UCSD-AML1 (cell line): Measurements from ENCODE around the gene LMO7.

Source experiments
- DNase-seq: peaks from one replicate; lab custom pipeline; 2025; ENCODE audit not compliant: unreplicated experiment; lab: John Stamatoyannopoulos, UW

The LMO7 gene

DNA sequence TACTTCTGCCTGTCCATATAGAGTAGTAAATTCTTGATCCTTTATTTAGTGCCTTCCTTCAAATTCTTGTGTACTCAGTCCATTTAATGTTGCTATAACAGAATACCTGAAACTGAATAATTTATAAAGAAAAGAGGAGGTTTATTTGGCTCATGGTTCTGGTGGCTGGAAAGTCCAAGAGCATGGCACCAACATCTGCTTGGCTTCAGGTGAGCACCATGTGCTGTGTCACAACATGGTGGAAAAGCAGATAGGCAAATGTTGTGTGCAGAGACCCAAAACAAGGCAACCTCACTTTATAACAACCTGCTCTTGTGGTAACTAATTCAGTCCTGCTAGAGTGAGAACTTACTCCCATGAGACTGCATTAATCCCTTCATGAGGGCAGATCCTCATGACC, 195.3 kb downstream of the LMO7 start:
- DNase-seq = no peak

DNA sequence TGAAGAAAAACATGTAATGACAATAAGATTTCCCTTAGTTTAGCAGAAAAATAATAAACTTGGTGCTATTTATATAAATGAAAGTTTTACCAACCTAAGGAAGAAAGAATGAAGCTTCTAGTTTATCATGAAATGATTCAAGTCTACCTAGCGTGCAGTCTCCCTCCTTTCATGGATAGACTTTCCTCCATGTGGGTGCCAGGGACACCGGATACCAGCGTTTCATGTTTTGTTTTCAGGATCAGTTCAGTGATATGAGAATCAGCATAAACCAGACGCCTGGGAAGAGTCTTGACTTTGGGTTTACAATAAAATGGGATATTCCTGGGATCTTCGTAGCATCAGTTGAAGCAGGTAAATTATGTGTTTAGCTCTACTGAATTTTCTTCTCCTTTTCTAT, 196.7 kb downstream of the LMO7 start:
- no peak for DNase-seq

DNA sequence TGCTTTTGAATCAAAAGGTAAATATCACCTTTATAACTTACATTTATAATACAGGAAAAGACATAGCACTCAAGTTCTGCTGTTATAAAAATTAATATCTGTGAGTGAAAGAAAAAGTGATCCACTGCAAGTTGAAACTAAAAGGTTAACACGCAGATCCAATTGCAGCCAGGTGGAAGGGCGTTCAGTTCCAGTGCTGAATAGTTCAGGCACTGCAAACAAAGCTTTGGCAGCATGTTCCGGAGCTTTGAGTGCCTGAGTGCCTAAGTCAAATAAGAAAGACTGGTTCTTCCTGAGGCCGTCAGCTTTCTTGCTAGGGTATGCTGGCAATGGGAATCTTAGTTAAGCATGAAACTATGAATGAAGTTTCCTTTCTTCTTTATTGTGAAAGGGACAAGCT, 200.3 kb downstream of the LMO7 start:
- no peak for DNase-seq

DNA sequence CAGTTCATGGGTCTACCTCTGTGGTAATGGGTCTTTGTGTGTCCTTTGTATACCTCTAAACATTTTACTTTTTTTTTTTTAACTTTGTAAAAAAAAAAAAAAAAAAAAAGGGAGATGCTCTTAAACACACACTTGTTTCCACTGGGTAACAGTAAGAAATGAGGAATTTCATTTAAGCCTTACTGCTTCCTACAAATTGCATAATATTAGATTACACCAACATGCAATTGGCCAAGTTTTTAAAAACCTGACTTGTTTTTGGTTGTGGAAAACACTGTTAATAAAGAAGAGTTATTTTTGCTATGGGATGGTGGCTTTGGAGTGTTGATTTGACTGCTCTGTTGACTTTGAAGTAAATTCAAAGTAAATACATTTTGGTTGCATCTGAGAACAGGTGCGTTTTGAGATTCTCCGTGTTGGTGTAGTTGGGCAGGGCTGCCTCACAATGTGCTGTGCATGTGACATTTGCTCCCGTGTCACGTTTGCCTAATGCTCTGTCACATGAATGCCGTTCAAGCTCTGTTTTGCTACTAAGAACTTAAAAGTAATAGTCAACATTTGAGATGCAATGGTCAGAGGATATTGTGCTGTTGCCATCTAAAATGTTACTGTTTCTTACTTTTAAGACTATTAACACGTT, 202.4 kb downstream of the LMO7 start:
- DNase-seq = no peak

DNA sequence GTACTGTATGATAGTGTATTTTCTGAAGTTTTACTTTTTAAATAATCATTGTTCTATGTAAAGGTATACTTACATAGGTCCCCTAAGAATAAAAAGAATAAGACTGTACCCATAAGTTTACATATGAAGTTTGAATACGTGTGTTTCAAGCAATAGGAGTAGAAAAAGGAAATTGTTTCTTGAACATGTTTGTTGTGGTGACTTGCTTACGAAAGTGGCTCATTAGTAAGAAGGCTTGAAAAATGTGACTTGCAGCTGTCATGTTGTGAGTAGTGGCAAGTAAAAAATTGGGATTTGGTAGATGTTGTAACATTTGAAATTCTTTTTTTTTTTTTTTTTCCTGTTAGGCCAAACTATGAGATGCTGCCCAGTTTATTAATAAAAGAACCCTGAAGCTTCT, 203.3 kb downstream of the LMO7 start:
- DNase-seq = no peak

DNA sequence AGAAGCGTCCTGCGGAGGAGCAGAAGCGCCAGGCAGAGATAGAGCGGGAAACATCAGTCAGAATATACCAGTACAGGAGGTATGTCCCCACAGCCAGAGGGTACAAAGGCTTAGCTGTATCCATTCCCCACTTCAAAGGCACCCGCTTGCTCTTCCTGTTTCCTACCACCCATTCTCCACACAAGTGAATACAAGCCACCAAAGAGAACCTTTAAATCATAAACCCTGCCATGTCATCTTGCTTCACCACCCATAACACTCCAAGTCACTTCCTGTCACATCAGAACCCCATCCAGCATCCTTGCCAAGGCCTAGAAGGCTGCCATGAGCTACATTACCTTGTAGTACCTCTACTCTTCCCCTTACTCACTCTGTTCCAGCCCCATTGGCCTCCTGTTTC, 205.8 kb downstream of the LMO7 start:
- no peak for DNase-seq

DNA sequence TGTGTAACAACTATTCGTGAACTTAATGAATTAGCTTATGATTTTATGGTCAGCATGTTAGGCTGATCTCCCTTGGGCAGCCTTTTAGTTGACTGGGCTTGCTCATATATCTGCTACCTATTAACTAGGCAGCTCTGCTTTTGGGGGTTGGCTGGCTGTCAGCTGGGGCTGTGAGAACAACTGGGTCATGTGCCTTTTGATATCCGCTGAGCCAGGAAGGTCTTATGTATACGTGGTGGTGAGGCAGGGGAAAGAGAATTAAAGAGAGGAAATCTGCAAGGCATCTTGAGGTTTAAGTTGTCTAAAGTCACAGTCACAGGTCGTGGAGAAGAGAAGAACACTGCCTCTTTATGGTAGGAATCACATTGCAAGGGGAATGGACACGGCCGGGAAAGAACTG, 206.9 kb downstream of the LMO7 start:
- no peak for DNase-seq

DNA sequence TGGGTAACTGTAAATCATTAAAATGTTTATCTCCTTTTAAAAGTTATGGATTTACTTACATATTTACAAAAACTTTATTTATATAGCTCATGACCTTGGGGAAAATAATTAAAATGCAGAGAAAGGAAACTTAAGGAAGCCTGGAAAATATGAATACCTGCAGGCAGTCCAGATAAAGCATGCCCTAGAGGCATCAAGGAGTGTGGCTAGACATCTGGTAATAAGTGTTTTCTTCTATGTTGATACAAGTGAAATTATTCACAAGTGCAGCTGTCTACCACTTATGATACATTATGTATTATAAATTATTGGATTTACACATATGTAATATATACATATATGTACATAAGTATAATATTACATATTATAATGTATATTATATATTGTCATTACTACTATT, 207.9 kb downstream of the LMO7 start:
- no peak for DNase-seq

DNA sequence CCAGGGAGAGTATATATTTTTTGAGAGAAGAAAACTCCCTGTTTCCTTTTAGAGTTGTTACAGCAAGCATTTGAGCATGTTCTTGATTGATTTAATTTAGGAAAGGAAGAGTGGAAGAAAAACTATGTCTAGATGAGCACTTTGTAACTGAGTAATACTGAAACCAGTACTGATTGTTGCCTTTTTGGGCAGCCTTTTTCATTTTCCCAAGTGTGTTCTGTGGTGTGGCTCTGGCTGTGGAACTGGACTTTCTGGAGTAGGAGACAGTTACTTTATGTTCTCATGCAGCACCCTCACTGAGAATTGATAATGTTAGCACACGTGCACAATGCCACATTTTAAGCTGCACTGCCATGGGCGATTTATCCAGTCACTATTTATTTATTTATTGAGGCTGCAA, 211.5 kb downstream of the LMO7 start:
- no peak for DNase-seq

DNA sequence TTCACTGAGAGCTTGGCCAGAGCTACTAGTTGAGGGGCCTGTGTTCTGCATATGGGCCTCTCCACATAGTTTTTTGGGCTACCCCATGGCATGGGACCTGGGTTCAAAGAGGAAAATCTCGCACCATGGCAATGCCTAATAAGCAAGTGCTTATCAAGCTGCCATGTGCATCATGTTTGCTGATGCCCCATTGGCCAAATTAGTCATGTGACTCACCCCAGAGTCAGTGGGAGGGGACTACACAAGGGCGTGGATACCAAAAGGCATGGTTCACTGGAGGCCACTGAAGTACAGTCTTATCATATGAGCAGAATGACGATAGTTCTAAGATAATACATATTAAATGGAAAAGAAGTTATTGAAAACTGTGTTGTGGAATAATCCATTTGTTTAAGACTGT, 214.8 kb downstream of the LMO7 start:
- no peak for DNase-seq

DNA sequence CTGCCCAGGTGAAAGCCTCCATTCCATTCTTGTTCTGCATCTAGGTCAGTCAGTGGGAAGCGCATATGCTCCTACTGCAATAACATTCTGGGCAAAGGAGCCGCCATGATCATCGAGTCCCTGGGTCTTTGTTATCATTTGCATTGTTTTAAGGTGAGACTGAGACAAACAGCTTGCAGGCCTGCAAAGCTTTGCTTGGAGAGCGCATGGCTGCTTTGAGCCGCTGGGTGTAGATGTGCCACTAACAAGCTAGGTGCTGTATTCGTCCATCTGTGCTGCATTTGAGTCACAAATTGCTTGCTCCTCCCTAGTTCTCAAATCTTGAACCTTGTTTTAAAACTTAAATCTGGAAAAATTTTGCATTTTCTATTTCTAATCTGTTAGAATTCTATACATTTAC, 219.1 kb downstream of the LMO7 start:
- DNase-seq = no peak

DNA sequence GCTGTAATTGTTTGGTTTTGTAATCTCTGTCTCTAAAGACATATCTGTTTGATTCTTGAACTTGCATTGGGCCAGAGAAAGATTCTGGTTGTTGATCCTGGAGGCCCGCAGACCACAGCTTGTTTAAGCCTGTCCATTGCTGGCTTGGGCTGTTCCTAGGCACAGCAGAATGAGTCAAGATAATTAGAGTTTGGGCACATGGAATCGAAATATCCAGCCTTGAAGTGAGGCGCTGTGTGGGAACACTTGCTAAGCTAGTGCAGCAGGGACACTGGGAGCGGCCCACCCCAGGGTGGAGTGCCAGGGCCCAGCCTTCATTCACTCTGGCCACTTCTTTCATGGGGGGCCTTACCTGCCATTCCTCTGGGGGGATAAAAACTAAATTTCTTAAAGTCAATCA, 219.7 kb downstream of the LMO7 start:
- DNase-seq = no peak

DNA sequence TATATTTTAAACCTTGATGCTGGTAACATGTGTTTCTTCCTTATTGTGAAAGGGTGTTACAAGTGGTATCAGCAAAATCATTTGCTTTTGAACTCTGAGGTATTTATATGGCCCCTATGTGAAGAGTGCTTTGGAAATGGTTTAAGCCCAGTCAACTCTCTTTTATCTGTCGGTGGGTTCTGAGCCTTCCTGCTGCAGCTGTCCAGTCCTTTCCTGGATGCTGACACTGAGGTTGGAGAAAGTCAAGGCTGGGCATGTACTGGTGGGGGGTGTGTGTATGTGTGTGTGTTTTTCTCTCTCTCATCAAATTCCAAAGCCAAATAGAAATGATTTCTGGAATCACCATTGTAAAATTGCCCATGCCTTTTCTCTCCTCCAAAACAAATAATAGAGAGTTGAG, 221.2 kb downstream of the LMO7 start:
- no peak for DNase-seq

DNA sequence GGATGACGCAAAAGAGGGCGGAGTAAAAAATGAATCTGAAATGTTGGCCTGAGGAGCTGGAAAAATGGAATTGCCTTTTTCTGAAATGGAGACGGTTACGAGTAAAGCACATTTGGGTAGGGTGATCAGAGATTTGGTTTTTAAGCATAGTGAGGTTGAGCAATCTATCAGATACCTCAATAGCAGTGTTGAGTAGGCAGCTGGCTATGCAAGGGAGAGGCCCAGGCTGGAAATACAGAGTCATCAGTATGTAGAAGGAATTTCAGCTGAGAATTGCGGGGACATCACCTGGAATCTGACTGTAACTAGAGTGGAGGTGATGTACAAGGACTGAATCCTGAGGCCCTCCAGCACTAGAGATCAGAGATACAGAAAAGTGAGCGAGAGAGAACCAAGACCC, 224.8 kb downstream of the LMO7 start:
- DNase-seq = no peak

DNA sequence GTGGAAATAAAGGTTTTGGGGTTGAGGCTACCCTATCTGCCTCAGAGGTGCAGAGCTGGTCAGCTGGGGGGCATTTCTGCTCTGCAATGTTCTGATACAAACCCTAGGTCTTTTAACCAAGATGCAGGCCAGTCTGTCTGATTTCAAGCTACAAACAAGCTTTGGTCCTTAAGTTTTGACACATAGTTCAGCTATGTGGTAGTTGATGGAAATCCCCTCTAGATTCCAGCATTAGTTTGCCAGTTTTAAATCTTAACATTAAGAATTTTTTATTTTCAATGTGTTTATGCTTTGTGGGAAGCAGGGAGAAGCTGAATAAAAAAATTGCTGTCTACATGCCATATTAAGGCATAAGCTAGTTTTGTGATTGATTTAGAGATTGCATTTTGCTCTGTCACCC, 225.7 kb downstream of the LMO7 start:
- DNase-seq = no peak

DNA sequence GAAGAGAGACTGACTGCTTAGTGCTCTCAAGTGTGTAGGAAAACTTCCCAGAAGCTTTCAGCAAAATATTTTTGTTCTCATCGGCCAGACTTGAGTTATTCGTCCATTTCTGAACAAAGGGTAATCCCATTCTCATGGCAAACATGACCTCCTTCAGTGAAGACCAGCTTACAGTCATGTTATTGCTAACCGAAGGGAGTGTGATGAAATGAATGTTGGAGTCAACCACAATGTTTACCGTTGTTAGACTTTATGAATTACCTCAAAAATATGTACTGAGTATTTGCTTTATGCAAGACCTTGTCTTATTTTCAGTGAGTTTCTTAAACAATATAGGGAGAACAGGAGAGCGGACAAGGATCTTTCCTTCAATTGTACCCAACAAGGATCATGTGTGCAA, 228.6 kb downstream of the LMO7 start:
- DNase-seq = no peak

DNA sequence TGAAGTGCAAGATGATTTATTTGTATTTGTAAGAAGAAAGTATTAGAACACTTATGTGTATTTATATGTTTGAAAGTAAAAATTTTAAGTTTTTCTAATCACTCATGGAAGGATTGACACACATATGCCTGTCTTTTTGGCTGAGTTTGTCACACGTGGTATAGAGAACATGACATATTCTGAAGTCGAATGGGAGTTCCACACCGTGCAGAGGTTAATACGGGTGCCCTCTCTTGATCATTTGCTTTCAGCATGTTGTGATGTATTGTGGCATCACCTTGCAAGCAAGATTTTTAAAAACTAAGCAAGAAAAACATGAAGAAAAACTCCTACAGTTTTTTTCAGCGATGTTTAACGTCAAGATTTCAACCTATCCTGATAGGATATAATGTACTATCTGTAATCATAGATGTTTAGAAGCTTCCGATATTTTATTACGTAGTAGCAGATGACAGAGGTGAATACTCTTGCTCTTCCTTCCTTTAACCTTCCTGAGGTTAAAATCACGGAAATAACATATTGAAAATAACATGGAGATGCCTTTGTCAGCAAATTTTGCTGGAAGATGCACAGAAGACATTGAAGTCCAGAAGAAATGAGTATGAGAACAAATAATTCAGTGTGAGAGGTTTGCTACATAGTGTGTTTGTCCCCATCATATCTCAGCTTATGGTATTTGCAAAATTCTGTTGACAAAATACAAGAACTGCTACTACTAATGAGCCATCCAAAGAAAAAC, 231.4 kb downstream of the LMO7 start:
- DNase-seq = no peak

DNA sequence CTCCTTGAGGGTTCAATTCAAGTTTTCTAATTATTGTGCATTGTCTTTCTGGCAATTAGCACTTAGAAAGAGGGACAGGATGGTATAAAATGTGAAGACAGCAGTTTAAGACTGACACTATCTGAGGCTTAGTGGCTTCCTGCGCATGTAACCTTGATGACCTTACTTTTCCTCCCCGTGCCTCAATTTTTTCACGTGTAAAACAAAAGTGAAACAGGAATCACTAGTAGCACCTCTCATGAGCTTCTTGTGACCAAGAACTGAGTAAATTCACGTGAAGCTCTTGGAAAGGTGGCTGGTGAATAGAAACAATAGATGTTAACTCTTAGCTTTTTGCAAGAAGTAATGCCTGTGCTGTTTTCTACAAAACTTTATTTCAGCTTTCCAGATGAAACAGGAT, 233.9 kb downstream of the LMO7 start:
- DNase-seq = no peak

DNA sequence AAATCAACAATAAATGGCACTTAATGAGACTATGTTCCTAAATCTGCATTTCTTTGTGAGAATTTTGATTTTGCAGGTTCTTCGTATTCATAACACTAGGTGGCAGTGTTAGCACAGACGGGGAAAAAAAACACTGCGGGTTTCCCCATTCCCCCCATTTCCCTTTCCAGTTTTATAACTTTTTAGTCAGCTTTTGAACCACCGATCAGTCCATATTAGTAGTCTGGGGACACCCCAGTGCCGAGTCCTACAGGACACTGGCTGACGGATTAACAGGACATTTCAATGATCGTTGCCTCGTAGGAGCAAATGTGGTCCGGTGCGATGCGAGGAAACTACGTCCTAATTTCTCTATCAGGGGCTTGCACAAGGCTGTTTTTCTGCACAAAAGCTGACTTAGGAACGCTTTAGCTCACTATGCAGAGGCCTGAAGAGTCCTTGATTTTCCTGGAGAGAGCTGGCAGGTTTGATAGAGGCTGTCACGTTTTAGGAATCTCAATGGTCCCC, 234.3 kb downstream of the LMO7 start:
- no peak for DNase-seq

DNA sequence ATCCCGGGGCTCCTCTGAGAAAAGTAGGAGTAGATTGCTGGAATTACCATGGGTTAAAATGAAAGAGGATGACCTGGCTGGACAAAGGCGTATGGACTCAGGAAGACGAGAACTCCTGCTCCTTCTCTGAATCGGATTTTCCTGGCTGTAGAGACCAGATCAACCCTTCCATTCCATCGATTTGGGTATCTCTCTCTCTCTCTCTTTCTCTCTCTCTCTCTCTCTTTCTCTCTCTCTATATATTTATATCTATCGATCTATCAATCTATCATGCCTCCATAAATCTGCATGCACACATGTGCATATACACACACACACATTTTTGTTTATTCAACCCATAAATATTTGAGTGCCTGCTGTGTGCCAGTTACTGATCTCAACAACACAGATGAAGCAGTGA, 234.9 kb downstream of the LMO7 start:
- no peak for DNase-seq

DNA sequence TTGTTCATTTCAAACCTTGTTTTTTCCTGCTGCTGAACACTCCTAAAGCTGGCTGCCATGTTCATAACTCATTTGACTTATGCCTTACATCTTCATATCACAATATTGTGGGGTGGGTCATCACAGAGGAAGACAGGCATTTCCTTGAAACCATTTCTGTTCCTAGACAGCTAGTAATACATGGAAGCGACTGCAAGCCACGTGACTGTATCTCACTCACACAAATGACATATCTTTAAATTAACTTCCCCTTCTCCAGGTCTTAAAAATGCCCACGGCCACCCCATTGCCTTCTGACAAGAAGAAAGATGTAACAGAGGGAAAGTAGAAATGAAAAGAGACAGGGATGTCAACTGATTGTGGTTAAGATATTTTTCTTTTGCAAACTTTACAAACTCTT, 236.8 kb downstream of the LMO7 start:
- no peak for DNase-seq

DNA sequence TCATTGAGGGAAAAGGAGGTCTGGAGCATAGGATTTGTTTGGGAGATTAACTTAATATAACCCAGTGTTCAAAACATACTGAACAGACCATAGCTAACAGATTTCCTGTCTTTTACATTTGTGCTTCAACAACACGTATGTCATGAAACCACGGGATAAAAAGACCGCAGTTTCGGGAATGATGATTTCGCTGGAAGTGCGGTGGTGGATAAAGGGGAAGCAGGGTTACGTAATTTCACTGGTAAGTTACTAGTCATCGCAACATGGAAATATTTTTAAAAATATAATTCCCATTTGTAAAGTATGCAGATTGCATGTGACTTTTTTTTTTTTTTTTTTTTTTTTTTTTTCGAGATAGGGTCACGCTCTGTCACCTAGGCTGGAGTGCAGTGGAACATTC, 237.4 kb downstream of the LMO7 start:
- no peak for DNase-seq

DNA sequence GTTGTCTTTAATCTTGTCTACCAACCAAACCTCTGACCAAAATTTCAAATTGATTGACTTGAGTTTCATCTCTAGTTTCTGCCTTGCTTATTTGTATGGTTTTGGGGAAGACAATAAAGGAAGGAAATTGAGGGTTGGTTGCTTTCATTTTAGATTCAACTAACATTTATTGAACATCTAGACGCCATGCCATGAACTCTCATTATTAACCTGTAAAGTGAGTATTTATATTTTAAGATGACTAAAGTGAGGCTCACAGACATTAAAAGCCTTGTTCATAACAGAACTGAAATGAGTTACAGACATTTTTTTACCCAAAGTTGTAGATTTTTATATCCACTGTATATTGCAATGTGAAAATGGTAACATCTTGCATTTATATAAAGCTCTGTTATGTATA, 239.3 kb downstream of the LMO7 start:
- DNase-seq = no peak
